GM06990 (cell line): ENCODE measurements around the gene SYT7.

Experiments used
- DNase-seq: peaks from one replicate; pipeline ENCODE4 v3.0.0-alpha.2; 2011; ENCODE audit not compliant: insufficient read length; ENCODE audit errors: extremely low read depth
- H3K27me3 ChIP-seq: replicated peaks from 2 replicates; pipeline ENCODE4 v1.6.0; 2011; ENCODE audit warnings: low read length; ENCODE audit not compliant: control insufficient read depth, insufficient read depth
- H3K36me3 ChIP-seq: 2 replicates; pipeline ENCODE4 v1.5.1; 2011; ENCODE audit warnings: low read length; ENCODE audit not compliant: control insufficient read depth, insufficient read depth
- H3K4me3 ChIP-seq: replicated peaks from 2 replicates; pipeline ENCODE4 v1.5.1; 2011; ENCODE audit warnings: low read depth, mild to moderate bottlenecking, control low read depth, low read length
- TF ChIP-seq, protein P1 (sequence below): IDR thresholded peaks from 2 replicates; pipeline ENCODE4 v1.5.1; 2011; ENCODE audit warnings: low read length, control low read depth, mild to moderate bottlenecking, inconsistent platforms; ENCODE audit not compliant: insufficient read depth, poor library complexity, severe bottlenecking

SYT7 gene

GRCh38 chr11:61545341-61545740, 35.5 kb downstream of the SYT7 start:
- DNase-seq: no peak
- no peaks in the 10 kb centered on the region; the same call in 1 of the 2 replicates for H3K27me3 ChIP-seq
- TF ChIP-seq, protein P1, sequence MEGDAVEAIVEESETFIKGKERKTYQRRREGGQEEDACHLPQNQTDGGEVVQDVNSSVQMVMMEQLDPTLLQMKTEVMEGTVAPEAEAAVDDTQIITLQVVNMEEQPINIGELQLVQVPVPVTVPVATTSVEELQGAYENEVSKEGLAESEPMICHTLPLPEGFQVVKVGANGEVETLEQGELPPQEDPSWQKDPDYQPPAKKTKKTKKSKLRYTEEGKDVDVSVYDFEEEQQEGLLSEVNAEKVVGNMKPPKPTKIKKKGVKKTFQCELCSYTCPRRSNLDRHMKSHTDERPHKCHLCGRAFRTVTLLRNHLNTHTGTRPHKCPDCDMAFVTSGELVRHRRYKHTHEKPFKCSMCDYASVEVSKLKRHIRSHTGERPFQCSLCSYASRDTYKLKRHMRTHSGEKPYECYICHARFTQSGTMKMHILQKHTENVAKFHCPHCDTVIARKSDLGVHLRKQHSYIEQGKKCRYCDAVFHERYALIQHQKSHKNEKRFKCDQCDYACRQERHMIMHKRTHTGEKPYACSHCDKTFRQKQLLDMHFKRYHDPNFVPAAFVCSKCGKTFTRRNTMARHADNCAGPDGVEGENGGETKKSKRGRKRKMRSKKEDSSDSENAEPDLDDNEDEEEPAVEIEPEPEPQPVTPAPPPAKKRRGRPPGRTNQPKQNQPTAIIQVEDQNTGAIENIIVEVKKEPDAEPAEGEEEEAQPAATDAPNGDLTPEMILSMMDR: peak; percentile 51
- no peaks in the 10 kb centered on the region for H3K36me3 ChIP-seq
- H3K4me3 ChIP-seq: no peak overlapping the region

DNA sequence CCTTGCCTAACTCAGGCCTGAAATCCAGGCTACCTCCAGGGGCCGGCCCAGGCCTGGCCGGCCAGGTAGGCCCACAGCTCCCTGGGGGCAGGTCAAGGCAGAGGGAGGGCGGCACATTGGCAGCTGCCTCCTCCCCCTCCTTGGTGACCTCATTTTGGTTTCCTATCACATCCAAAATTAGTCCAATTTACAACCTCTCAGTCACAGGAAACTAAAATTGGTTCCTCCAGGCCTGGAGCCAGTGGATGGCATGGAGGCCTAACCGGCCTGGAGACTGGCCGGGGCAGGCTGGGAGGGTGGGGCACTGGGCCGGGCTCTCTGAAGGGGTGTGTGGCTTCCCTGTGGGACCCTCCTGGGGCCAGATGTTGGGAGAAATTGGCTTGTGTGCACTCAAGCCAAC, 36.4 kb downstream of the SYT7 start:
- Histone ChIP-seq H3K27me3 (no peaks in the 10 kb centered on the region), H3K36me3 (no peaks in the 10 kb centered on the region), H3K4me3 (no peak overlapping the region)
- TF ChIP-seq, protein P1: no peak
- no peak for DNase-seq

DNA sequence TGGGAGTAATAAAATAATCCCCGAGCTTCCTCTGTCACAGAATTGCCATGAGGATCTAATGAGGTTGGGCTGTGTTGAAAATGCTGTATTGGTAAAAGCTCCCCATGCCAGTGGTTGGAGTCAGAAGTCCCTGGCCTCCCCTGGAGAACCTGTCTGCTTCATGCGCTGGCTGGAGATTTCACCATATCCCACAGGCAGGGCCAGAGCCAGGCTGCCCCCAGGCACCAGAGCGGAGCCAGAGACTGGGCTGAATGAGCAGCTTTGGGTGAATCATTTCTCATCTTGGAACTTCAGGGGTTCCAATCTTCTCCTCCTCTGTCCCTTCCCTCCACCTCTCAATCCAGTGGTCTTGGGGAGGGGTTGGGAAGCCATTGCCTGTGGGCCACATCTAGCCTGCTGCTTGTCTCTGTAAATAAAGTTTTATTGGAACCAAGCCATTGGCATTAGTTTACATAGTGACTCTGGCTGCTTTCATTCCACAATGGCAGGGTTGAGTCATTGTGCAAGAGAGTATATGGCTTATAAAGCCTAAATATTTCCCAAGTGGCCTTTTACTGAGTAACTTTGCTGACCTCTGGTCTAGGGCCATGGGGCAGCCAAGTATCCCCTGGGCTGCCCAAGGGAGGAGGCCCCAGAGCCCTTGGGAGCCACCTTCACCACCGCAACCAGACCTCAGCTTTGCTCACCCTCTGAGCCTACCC, 37.1 kb downstream of the SYT7 start:
- TF ChIP-seq, protein P1: no peak
- no peak for DNase-seq
- no peaks in the 10 kb centered on the region for H3K27me3 ChIP-seq
- no peak overlapping the region for H3K4me3 ChIP-seq
- H3K36me3 ChIP-seq: no peaks in the 10 kb centered on the region

- TF ChIP-seq, protein P1: no peak
- H3K27me3 ChIP-seq: no peaks in the 10 kb centered on the region
- H3K4me3 ChIP-seq: no peak overlapping the region
- no peaks in the 10 kb centered on the region for H3K36me3 ChIP-seq
- no peak for DNase-seq
Measured at GRCh38 chr11:61542705-61543104, 38.2 kb downstream of the SYT7 start.

GRCh38 chr11:61542024-61542461, 38.8 kb downstream of the SYT7 start:
- no peak for DNase-seq
- TF ChIP-seq, protein P1: no peak
- H3K27me3 ChIP-seq: no peaks in the 10 kb centered on the region
- no peaks in the 10 kb centered on the region for H3K36me3 ChIP-seq
- no peak overlapping the region for H3K4me3 ChIP-seq

GRCh38 chr11:61541598-61541997, 39.3 kb downstream of the SYT7 start:
- TF ChIP-seq, protein P1: no peak
- Histone ChIP-seq H3K4me3 (no peak overlapping the region), H3K27me3 (no peaks in the 10 kb centered on the region; the same call in 1 of the 2 replicates), H3K36me3 (no peaks in the 10 kb centered on the region)
- DNase-seq: no peak
